HCT116 (cell line): Measurements from ENCODE around the gene TH. TPM values are rescaled to one million over a fixed set of nuclear protein-coding genes. Genes with fewer than 3 reads are reported as not detected.

Source experiments
- ATAC-seq: fragments of 200-7000 bp; cut with Tn5 transposase; 2 replicates; pipeline ENCODE4 v1.9.1; 2020; ENCODE audit warnings: mild to moderate bottlenecking, moderate library complexity
- BruUV-seq: library from RNA; stranded (reverse); fragments of 400-500 nt; replicated peaks from 2 replicates; lab custom pipeline; 2021; lab: Mats Ljungman, UMichigan
- CTCF ChIA-PET: fragments of 300-600 bp; sonication (Branson Sonifier 250); formaldehyde crosslinking; loops from one replicate; lab custom pipeline; 2021; ENCODE audit warnings: antibody characterized with exemption; lab: Charles Lee
- POLR2A ChIA-PET: fragments of 300-600, 350-600 bp; sonication (Branson Sonifier 250); formaldehyde crosslinking; loops from one replicate; lab custom pipeline; 2021; ENCODE audit warnings: antibody characterized with exemption; lab: Charles Lee
- RAD21 ChIA-PET, 2 experiments: fragments of 300-600 bp; sonication (Branson Sonifier 250); formaldehyde crosslinking; loops; one replicate each; lab custom pipeline; 2023; ENCODE audit warnings: low total read pairs in 2 of 2; ENCODE audit not compliant: uncharacterized antibody in 2 of 2, unreplicated experiment in 2 of 2, low non-redundant PET in 1 of 2; lab: Charles Lee
- DNase-seq: peaks from one replicate; pipeline ENCODE4 v3.0.0-alpha.2; 2010; ENCODE audit warnings: low read depth, low spot score
- H2AFZ ChIP-seq: fragments of 200-600 bp; shearing (Covaris generic), sonication (generic); 2 replicates; pipeline ENCODE4 v1.6.1; 2017; ENCODE audit warnings: low read depth, mixed run types, mixed read lengths, antibody characterized with exemption, low read length; ENCODE audit not compliant: poor library complexity, severe bottlenecking
- H3K27ac ChIP-seq: 2 replicates; pipeline ENCODE4 v1.5.1; 2012; ENCODE audit warnings: low read depth, low read length
- H3K27me3 ChIP-seq: fragments of 200-600 bp; sonication (generic); 2 replicates; pipeline ENCODE4 v1.6.1; 2016; ENCODE audit warnings: mixed run types, low read length, mixed read lengths; ENCODE audit not compliant: insufficient read depth
- H3K36me3 ChIP-seq, 2 experiments: fragments of 200-500 bp in 1 of 2; fragments of 200-600 bp in 1 of 2; sonication (Bioruptor generic) in 1 of 2; sonication (generic) in 1 of 2; 2 replicates each; pipeline versions ENCODE4 v1.5.1 to v1.6.1; 2014 to 2016; ENCODE audit warnings: low read length in 2 of 2, inconsistent platforms in 1 of 2, mixed read lengths in 1 of 2, mixed run types in 1 of 2; ENCODE audit not compliant: insufficient read depth in 2 of 2, control insufficient read depth in 1 of 2
- H3K4me1 ChIP-seq, 2 experiments: fragments of 200-600 bp in 1 of 2; sonication (generic) in 1 of 2; 2 replicates each; pipeline versions ENCODE4 v1.5.1 to v1.6.1; 2012 to 2017; ENCODE audit warnings: low read length in 2 of 2, inconsistent platforms in 1 of 2, mild to moderate bottlenecking in 1 of 2, mixed read lengths in 1 of 2, mixed run types in 1 of 2, moderate library complexity in 1 of 2; ENCODE audit not compliant: insufficient read depth in 2 of 2, control insufficient read depth in 1 of 2
- H3K4me2 ChIP-seq: fragments of 200-600 bp; sonication (generic); 2 replicates; pipeline ENCODE4 v1.6.1; 2017; ENCODE audit warnings: mixed run types, low read length, mixed read lengths
- H3K4me3 ChIP-seq, 2 experiments: fragments of 200-600 bp in 1 of 2; sonication (generic) in 1 of 2; replicated peaks in 1 of 2; 2 replicates each; pipeline ENCODE4 v1.5.1; 2011 to 2016; ENCODE audit warnings: low read length in 2 of 2, control low read depth in 1 of 2, low read depth in 1 of 2, mild to moderate bottlenecking in 1 of 2, mixed read lengths in 1 of 2, mixed run types in 1 of 2
- H3K79me2 ChIP-seq: fragments of 200-600 bp; sonication (generic); 2 replicates; pipeline ENCODE4 v1.6.1; 2017; ENCODE audit warnings: mild to moderate bottlenecking, mixed run types, low read length, moderate library complexity, mixed read lengths; ENCODE audit not compliant: insufficient read depth
- H3K9ac ChIP-seq: fragments of 200-600 bp; sonication (generic); 2 replicates; pipeline ENCODE4 v1.6.1; 2016; ENCODE audit warnings: low read length, mixed read lengths
- H3K9me2 ChIP-seq: fragments of 200-600 bp; sonication (generic), shearing (Covaris generic); 2 replicates; pipeline ENCODE4 v1.6.1; 2017; ENCODE audit warnings: mixed run types, mild to moderate bottlenecking, moderate library complexity; ENCODE audit not compliant: insufficient read depth
- H3K9me3 ChIP-seq, 2 experiments: fragments of 200-500 bp in 1 of 2; fragments of 200-600 bp in 1 of 2; sonication (Bioruptor generic) in 1 of 2; sonication (generic) in 1 of 2; 2 replicates each; pipeline ENCODE4 v1.6.1; 2014 to 2017; ENCODE audit warnings: low read length in 2 of 2, mixed read lengths in 2 of 2, inconsistent platforms in 1 of 2, low read depth in 1 of 2, mild to moderate bottlenecking in 1 of 2, mixed run types in 1 of 2, moderate library complexity in 1 of 2; ENCODE audit not compliant: control insufficient read depth in 1 of 2, insufficient read depth in 1 of 2
- H4K20me1 ChIP-seq: fragments of 200-600 bp; sonication (generic), shearing (Covaris generic); 2 replicates; pipeline ENCODE4 v1.6.1; 2017; ENCODE audit warnings: mixed run types, mild to moderate bottlenecking, moderate library complexity; ENCODE audit not compliant: insufficient read depth
- ELF1 ChIP-seq: IDR thresholded peaks from 2 replicates; pipeline ENCODE4 v1.6.1; 2012; ENCODE audit warnings: low read depth, borderline replicate concordance
- EZH2phosphoT487 ChIP-seq: fragments of 200-600 bp; IDR thresholded peaks from 2 replicates; pipeline ENCODE4 v1.6.1; 2018; ENCODE audit warnings: antibody characterized with exemption, borderline replicate concordance
- FOSL1 ChIP-seq: IDR thresholded peaks from 2 replicates; pipeline ENCODE4 v1.6.1; 2012; ENCODE audit warnings: low read depth
- POLR2A ChIP-seq: IDR thresholded peaks from 2 replicates; pipeline ENCODE4 v1.7.0; 2011; ENCODE audit warnings: borderline replicate concordance; ENCODE audit not compliant: insufficient read depth, insufficient read length; ENCODE audit errors: extremely low read depth
- RAD21 ChIP-seq: IDR thresholded peaks from 2 replicates; pipeline ENCODE4 v1.6.1; 2012; ENCODE audit warnings: low read depth, mild to moderate bottlenecking
- REST ChIP-seq: IDR thresholded peaks from 2 replicates; pipeline ENCODE4 v1.6.1; 2012; ENCODE audit warnings: low read depth
- SP1 ChIP-seq: IDR thresholded peaks from 2 replicates; pipeline ENCODE4 v1.6.1; 2012; ENCODE audit warnings: low read depth
- YY1 ChIP-seq: IDR thresholded peaks from 2 replicates; pipeline ENCODE4 v1.6.1; 2011; ENCODE audit warnings: low read length, low read depth, moderate library complexity, mild to moderate bottlenecking; ENCODE audit not compliant: insufficient replicate concordance; ENCODE audit errors: extremely low read depth
- ZFX ChIP-seq: fragments of 450-650 bp; IDR thresholded peaks from 2 replicates; pipeline ENCODE4 v1.6.1; 2017
- ZNF274 ChIP-seq: fragments of 200-500 bp; sonication (Bioruptor generic); IDR thresholded peaks from 2 replicates; pipeline ENCODE4 v1.6.1; 2014; ENCODE audit warnings: mild to moderate bottlenecking, low read depth, low read length, inconsistent platforms
- intact Hi-C: fragments of 100-400 bp; cut with micrococcal nuclease; formaldehyde crosslinking; loops from 2 replicates; pipeline ENCODE4 v1.10.0; 2022
- total RNA-seq: library from RNA; stranded (reverse); gene quantifications from one replicate; pipeline ENCODE4 v1.2.1, GENCODE V29; 2021; ENCODE audit not compliant: unreplicated experiment
- TF ChIP-seq, protein P1 (sequence below): IDR thresholded peaks from 2 replicates; pipeline ENCODE4 v1.6.1; 2012

Gene TH
- total RNA-seq, 1 experiment from 2014 or later = not detected

DNA sequence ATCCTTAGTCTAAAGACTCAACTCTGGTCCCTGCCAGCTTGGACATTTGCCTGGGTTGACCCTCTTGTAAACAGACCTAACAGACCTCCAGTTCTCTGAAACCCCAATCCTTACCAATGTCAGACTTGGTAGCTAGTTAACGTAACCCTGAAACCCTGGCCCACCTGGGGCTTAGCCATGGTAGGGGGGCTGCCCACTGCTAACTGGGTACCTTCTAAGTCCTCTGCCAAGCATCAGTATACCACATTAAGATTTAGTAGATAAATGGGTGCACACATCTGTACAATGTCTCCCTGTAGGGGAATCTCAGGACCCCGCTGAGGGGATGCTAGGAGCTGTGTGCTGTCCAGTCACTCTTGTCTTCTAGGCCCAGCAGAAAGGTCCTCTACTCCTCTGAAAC, 29.9 kb upstream of the TH start:
- no peak overlapping the region for H3K4me2 ChIP-seq
- no peaks in the 10 kb centered on the region for H4K20me1 ChIP-seq
- BruUV-seq = no TSS peak
- H3K79me2 ChIP-seq = no peaks in the 10 kb centered on the region
- no peak overlapping the region for H3K4me3 ChIP-seq
- no peaks in the 10 kb centered on the region for H3K9me2 ChIP-seq
- ChIA-PET RAD21 (no interaction called here), POLR2A (no interaction called here)
- peaks cover 16 to 25% of the 10 kb centered on the region in 2 experiments for H3K4me1 ChIP-seq
- intact Hi-C loops = no loop called here
- H3K27me3 ChIP-seq = no peaks in the 10 kb centered on the region
- no peaks in the 10 kb centered on the region for H3K36me3 ChIP-seq
- no peak overlapping the region for H3K9ac ChIP-seq
- no peak overlapping the region for H3K27ac ChIP-seq
- no peaks in the 10 kb centered on the region for H3K9me3 ChIP-seq
- TF ChIP-seq REST = no peak
- no peak for TF ChIP-seq ZFX
- no peak for TF ChIP-seq ZNF274
- TF ChIP-seq, protein P1, sequence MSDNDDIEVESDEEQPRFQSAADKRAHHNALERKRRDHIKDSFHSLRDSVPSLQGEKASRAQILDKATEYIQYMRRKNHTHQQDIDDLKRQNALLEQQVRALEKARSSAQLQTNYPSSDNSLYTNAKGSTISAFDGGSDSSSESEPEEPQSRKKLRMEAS = no peak
- no peak for TF ChIP-seq SP1
- no peak for TF ChIP-seq FOSL1
- TF ChIP-seq EZH2phosphoT487 = no peak
- no peak for TF ChIP-seq POLR2A
- no peak for TF ChIP-seq ELF1
- TF ChIP-seq RAD21 = no peak
- TF ChIP-seq YY1 = no peak
- TF ChIP-seq, all 23 proteins: peak for 0
- no peak for ATAC-seq
- H2AFZ ChIP-seq = no peak overlapping the region
- CTCF ChIA-PET = interaction anchor here (1.0 to 1.1 kb wide), 2 partner anchors 218 to 219 kb away, joined by 3 read pairs; no protein-coding TSS in a partner anchor
- DNase-seq = no peak
